Measurements from ENCODE around the gene HSPB7. TPM values are rescaled to one million over a fixed set of nuclear protein-coding genes. Genes with fewer than 3 reads are reported as not detected.

HSPB7 gene
- total and polyA plus RNA-seq, 2 donors (not counting 3 experiments of a cell fraction or from before 2014, with no cell fraction given): not detected

GRCh38 chr1:16047791-16048475 lies 30.1 kb upstream of the HSPB7 start:
- ChIA-PET POLR2A (no interaction called here), CTCF (interaction anchor here (1.0 to 1.2 kb wide), 3 partner anchors 11 to 245 kb away, joined by 3 to 6 read pairs (median 3); no protein-coding TSS in a partner anchor)
- H3K27ac ChIP-seq (ENCODE audit: insufficient read depth, low read depth, low read length): no peak overlapping the region
- no peaks in the 10 kb centered on the region for H3K4me1 ChIP-seq (ENCODE audit: control insufficient read depth, extremely low read depth, insufficient read depth, low read length)
- DNase-seq (ENCODE audit: low read depth, low spot score) (no peak), FAIRE-seq (no peak)
- H3K36me3 ChIP-seq (ENCODE audit: control insufficient read depth in 2 of 2, extremely low read depth in 1 of 2, insufficient read depth in 2 of 2, low read length in 2 of 2): no peaks in the 10 kb centered on the region
- H3K9ac ChIP-seq (replicated peaks; ENCODE audit: extremely low read depth, insufficient read depth, low read length): no peak overlapping the region
- H3K9me1 ChIP-seq (replicated peaks; ENCODE audit: control insufficient read depth, extremely low read depth, insufficient read depth, low read length): no peaks in the 10 kb centered on the region
- dilution Hi-C loops (cut with MboI; ENCODE audit: extremely low pct_ligation_motif_present, low sequenced_read_pairs): no loop called here
- H4K20me1 ChIP-seq (replicated peaks; ENCODE audit: control insufficient read depth, extremely low read depth, insufficient read depth, low read length): no peaks in the 10 kb centered on the region
- no TSS peak for BruUV-seq (replicated peaks)
- no peak overlapping the region for H3K4me3 ChIP-seq (replicated peaks in 1 of 3; ENCODE audit: insufficient read depth in 1 of 3, low read depth in 1 of 3, low read length in 3 of 3)
- no peaks in the 10 kb centered on the region for H3K9me3 ChIP-seq (replicated peaks; ENCODE audit: control insufficient read depth, insufficient read depth, low read length)
- H2AFZ ChIP-seq (ENCODE audit: low read depth, low read length): no peak overlapping the region
- H3K27me3 ChIP-seq (ENCODE audit: control insufficient read depth in 2 of 2, insufficient read depth in 2 of 2, low read length in 2 of 2): no peaks in the 10 kb centered on the region
- no peak overlapping the region for H3K4me2 ChIP-seq (ENCODE audit: insufficient read depth, low read length)
- H3K79me2 ChIP-seq (ENCODE audit: control insufficient read depth, insufficient read depth, low read length): no peaks in the 10 kb centered on the region
- intact Hi-C loops (cut with micrococcal nuclease): no loop called here
- TF ChIP-seq MYC (IDR thresholded peaks at IDR 0.05; ENCODE audit: low read depth, low read length) (no peak), JUN (IDR thresholded peaks at IDR 0.05; ENCODE audit: borderline replicate concordance, insufficient read depth, insufficient read length, low read depth) (no peak), FOS (IDR thresholded peaks at IDR 0.05; ENCODE audit: borderline replicate concordance, insufficient read depth, low read length) (no peak), EZH2 (IDR thresholded peaks at IDR 0.05; ENCODE audit: borderline replicate concordance, low read depth, low read length, severe bottlenecking) (no peak), MAX (IDR thresholded peaks at IDR 0.05; ENCODE audit: insufficient read depth, insufficient read length) (no peak), CTCF (IDR thresholded peaks at IDR 0.05; ENCODE audit: extremely low read depth in 1 of 2, insufficient read depth in 1 of 2, low read depth in 1 of 2, low read length in 2 of 2) (no peak), POLR2A (IDR thresholded peaks at IDR 0.05; ENCODE audit: low read depth, low read length) (no peak), POLR2AphosphoS5 (IDR thresholded peaks at IDR 0.05; ENCODE audit: insufficient read depth, low read depth, low read length) (no peak), GATA2 (IDR thresholded peaks at IDR 0.05; ENCODE audit: insufficient read depth, insufficient read length, low read depth, low read length) (no peak)

Measured in endothelial cell of umbilical vein (primary cell).